ENCODE measurements around the gene APOBEC3A.

DNA sequence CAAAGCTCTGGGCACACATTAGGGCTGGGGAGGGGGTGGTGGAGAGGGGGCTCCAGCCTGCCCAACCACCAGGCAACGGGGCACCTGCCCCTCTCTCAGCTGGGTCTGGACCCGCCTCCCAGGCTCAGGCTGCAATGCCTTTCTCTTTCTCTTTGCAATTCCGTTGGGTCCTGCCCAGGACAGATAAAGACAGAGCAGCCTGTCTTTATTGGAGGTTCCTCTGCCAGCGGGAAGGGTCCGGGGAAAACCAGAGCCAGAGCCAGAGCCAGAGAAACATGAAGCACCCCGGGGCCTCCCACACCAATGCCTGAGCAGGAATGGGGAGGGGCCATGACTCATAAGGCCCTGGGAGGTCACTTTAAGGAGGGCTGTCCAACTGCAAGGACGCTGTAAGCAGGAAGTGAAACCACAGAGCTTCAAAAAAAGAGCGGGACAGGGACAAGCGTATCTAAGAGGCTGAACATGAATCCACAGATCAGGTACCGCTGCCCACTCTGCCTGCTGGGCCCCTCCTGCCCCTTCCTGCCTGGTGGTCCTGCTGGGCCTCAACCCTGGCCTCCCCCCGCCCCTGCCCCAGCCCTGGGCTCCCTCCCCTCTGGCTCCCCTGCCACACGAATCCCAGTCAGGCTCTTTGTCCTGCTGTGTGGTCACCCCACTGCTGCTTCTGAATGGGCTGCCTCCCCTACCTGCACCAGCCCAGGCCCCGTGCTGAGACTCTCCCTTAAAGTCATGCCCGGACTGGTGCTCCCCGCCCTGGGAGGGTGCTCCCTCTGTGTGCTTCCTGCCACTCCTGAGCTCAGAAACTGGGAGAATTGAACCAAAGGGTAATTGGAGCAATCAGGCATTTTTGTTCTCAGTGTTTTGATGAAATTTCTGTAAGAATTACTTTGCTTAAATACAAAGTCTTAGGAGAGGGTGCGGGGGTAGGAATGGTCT lies 24.9 kb downstream of the APOBEC3A start, which contains the start of gene APOBEC3B:
- TF ChIP-seq POLR2AphosphoS5 (IDR thresholded peaks at IDR 0.05; ENCODE audit: low read depth, low read length) (peak; percentile 47; the same call in 1 of the 2 replicates), SIN3A (IDR thresholded peaks at IDR 0.05; ENCODE audit: borderline replicate concordance, insufficient read depth, low read length) (no peak)
- TF ChIP-seq, protein P1, sequence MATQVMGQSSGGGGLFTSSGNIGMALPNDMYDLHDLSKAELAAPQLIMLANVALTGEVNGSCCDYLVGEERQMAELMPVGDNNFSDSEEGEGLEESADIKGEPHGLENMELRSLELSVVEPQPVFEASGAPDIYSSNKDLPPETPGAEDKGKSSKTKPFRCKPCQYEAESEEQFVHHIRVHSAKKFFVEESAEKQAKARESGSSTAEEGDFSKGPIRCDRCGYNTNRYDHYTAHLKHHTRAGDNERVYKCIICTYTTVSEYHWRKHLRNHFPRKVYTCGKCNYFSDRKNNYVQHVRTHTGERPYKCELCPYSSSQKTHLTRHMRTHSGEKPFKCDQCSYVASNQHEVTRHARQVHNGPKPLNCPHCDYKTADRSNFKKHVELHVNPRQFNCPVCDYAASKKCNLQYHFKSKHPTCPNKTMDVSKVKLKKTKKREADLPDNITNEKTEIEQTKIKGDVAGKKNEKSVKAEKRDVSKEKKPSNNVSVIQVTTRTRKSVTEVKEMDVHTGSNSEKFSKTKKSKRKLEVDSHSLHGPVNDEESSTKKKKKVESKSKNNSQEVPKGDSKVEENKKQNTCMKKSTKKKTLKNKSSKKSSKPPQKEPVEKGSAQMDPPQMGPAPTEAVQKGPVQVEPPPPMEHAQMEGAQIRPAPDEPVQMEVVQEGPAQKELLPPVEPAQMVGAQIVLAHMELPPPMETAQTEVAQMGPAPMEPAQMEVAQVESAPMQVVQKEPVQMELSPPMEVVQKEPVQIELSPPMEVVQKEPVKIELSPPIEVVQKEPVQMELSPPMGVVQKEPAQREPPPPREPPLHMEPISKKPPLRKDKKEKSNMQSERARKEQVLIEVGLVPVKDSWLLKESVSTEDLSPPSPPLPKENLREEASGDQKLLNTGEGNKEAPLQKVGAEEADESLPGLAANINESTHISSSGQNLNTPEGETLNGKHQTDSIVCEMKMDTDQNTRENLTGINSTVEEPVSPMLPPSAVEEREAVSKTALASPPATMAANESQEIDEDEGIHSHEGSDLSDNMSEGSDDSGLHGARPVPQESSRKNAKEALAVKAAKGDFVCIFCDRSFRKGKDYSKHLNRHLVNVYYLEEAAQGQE (IDR thresholded peaks at IDR 0.05; ENCODE audit: insufficient read depth in 1 of 2, low read depth in 2 of 2, low read length in 2 of 2): no peak
